HG03039 (cell line): Measurements from ENCODE around the gene POLG.
A peak's percentile ranks its signal among the peaks of the same experiment; 100 is the strongest.

Experiments used
- ATAC-seq: cut with Tn5 transposase; IDR thresholded peaks from one replicate; pipeline ENCODE4 v1.9.1; 2021; ENCODE audit warnings: mild to moderate bottlenecking, moderate library complexity; ENCODE audit not compliant: unreplicated experiment

The POLG gene

GRCh38 chr15:89358435-89358754, 23.8 kb upstream of the POLG start:
- peak; percentile 11 for ATAC-seq

- ATAC-seq, result no peak
Measured at GRCh38 chr15:89356634-89357298, 22.1 kb upstream of the POLG start.

GRCh38 chr15:89353991-89354390, 19.4 kb upstream of the POLG start:
- no peak for ATAC-seq

- ATAC-seq, result no peak
Measured at GRCh38 chr15:89352476-89352875, 17.9 kb upstream of the POLG start.

GRCh38 chr15:89349206-89349558, 14.6 kb upstream of the POLG start:
- no peak for ATAC-seq

- no peak for ATAC-seq
Measured at GRCh38 chr15:89346516-89347231, 12.1 kb upstream of the POLG start.

GRCh38 chr15:89345248-89345647, 10.6 kb upstream of the POLG start:
- no peak for ATAC-seq

GRCh38 chr15:89342840-89343239, 8.2 kb upstream of the POLG start:
- no peak for ATAC-seq

- no peak for ATAC-seq
Measured at GRCh38 chr15:89341316-89342005, 6.8 kb upstream of the POLG start.

GRCh38 chr15:89340573-89340972, 5.9 kb upstream of the POLG start:
- no peak for ATAC-seq

- ATAC-seq, result no peak
Measured at GRCh38 chr15:89338036-89338435, 3.4 kb upstream of the POLG start.

GRCh38 chr15:89335298-89336041, 846 bp upstream of the POLG start:
- peak; percentile 0 for ATAC-seq

- no peak for ATAC-seq
Measured at GRCh38 chr15:89333959-89334509, 590 bp downstream of the POLG start.

- ATAC-seq, result no peak
Measured at GRCh38 chr15:89333011-89333860, 1.4 kb downstream of the POLG start.

- ATAC-seq, result no peak
Measured at GRCh38 chr15:89332446-89332845, 2.2 kb downstream of the POLG start.

- ATAC-seq, result no peak
Measured at GRCh38 chr15:89330881-89331595, 3.6 kb downstream of the POLG start.

- no peak for ATAC-seq
Measured at GRCh38 chr15:89330119-89330518, 4.5 kb downstream of the POLG start.

- ATAC-seq, result no peak
Measured at GRCh38 chr15:89329329-89330084, 5.1 kb downstream of the POLG start.
